NOMO-1 treated with dmso at 0.1 percent for 144 hours (cell line): ENCODE results near the gene MYO18A.
A peak's percentile ranks its signal among the peaks of the same experiment; 100 is the strongest.

Source experiments
- DNase-seq: peaks from one replicate; lab custom pipeline; 2025; ENCODE audit not compliant: unreplicated experiment; lab: John Stamatoyannopoulos, UW

MYO18A gene

GRCh38 chr17:29084541-29085146, 95.6 kb downstream of the MYO18A start:
- DNase-seq = no peak

DNA sequence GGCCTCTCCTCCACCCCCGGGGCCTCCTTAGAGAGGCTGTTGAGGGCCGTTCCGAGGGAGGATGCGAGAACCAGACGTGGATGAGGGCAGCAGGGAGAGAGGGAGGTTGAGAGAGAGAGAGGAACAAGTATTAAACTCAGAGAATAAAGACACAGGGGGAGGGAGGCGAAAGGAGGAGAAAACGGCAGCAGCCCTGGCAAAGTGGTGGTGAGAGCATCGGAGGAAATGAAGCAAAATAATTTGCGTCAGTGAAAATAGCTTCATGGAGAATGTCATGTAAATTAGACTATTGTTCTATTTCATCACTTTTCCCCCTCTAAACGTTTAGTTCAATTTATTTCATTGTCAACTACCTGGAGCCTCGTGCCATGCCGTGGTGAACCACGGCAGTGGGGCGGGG, 99.2 kb downstream of the MYO18A start:
- DNase-seq = no peak

- DNase-seq = no peak
Observed at GRCh38 chr17:29080323-29080722, 99.9 kb downstream of the MYO18A start.

DNA sequence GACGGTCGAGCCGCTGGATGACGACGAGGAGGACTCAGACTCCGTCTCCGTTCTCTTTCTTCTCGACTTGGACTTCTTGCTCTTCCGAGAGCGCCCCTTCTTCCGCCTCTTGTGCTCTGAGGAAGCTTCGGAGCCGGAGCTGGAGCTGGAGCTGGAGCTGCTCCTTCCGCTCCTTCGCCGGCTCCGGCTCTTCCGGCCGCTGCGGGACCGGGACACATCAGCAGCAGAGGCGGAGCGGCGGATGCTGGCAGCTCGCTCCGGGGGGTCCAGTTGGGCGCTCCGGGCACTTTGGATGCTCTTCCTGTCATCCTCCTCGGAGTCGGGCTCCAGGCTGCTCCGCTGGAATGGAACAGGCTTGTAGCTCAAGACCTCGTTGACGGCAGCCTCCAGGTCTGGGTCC, 100.3 kb downstream of the MYO18A start:
- no peak for DNase-seq

DNA sequence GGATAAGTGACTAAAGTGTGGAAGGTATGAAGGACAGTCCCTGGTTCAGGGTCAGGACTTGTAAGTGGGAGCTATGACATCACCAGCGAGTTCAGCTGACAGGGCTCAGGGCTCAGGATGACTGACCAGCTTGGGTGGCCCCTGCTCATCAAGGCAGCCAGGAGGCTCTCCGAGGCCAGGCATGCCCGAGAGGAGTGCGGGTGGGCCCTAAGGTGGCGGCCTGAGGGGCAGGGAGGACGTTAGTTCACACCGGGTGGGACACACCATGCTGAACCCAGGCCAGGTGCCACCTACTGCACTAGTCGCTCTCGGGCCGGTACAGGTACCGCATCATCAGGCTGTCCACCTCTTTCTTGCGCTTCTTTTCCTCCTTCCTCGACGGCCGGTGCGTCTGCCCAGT, 100.8 kb downstream of the MYO18A start:
- DNase-seq = no peak

- no peak for DNase-seq
Observed at GRCh38 chr17:29078183-29079045, 101.8 kb downstream of the MYO18A start.

DNA sequence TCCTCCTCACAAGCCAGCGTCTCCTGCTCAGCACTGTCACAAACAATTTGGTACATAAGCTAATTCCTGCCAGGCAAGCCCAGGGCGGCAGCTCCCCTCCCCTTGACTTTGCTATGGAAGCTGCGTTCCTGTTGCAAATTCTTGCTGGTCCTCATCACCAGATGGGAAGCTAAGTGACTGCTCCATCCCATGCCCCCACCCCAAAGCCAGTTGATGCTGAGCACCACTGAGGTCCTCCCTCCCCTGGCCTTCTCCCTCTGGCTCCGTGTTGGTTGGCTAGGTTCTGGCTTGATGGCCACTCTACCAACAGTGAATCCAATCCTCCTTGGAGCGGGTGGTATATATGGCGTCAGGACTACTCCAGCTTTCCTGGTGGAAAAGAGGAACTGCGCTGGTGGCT, 102.9 kb downstream of the MYO18A start:
- DNase-seq = no peak

DNA sequence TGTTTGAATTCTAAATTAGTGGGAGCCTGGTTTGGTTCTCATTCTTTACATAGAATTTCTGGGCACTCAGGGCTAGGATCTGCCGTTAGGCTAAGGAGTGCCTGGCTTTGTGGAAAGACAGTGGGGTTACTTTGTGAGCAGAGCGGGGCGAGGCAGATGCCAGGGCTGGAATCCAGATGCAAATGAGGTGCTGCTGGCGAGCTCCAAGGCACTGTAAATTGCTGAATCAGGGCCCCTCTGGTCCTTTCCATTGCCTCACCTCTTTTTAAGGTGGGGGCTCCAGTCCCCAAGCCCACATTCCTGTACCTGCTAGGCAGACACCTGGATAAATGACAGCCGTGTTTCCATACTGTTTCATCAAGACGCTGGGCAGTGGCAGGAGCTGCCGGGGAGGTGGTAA, 103.5 kb downstream of the MYO18A start:
- no peak for DNase-seq

- no peak for DNase-seq
Observed at GRCh38 chr17:29076087-29076486, 104.1 kb downstream of the MYO18A start.

GRCh38 chr17:29074488-29074887, 105.7 kb downstream of the MYO18A start:
- no peak for DNase-seq

DNA sequence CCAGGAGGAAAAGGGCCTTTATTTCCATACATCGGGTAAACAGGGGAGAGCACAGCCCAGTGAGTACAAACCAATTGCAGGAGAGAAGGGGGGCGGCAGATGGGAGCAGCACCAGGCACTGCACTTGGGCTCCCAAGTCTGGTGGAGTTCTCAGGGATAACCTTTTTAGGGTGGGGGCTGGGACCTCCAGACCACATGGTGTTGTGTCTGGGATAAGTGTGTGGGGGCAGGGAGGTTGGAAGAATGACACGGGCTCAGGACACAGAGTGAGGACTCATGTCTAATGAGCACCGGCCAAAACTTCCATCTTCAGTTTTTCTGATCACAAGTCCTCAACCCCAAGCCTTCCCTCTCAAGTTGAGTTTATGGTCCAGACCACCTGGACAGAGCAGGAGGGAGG, 106.7 kb downstream of the MYO18A start:
- no peak for DNase-seq

GRCh38 chr17:29073045-29073444, 107.2 kb downstream of the MYO18A start:
- DNase-seq = no peak

DNA sequence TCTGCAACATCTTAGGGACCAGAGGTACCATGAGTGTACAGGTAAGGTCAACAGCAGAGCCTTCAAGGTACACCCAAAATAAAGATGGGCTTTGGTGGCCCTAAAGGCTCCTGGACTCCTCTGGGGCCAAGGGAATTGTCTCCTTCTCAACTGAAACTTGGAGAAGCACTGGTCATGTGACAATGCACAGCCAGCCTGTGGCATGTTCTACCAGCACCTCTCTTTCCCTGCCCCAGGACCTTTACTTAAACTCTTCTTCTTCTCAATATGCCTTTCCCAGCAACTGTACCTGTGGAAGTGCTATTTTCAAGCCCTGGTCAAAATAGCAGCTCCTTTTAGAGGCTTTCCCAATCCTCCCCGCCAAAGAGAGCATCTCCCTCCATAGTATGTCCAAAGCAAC, 108.9 kb downstream of the MYO18A start:
- no peak for DNase-seq

- no peak for DNase-seq
Observed at GRCh38 chr17:29070781-29071180, 109.4 kb downstream of the MYO18A start.

DNA sequence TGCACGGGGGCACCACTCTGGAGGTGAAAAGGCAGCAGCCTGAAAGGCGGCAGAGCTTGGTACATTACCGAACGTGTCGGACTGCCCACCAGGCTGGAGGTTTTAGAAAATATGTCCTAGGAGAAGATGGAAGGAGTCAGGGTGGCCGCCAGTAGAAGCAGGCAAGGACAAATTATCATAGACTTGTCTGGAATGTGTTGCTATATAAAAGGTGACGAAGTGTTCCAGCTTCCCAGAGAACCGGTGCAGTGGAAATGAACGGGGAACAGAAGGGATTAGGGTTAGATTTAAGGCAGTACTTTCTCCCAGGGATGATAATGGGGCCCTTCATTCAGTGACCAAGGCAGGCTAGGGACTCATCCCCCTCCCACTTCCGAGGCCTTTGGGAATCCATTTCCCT, 109.9 kb downstream of the MYO18A start:
- DNase-seq = no peak

GRCh38 chr17:29069526-29070041, 110.6 kb downstream of the MYO18A start:
- DNase-seq = peak; percentile 47

DNA sequence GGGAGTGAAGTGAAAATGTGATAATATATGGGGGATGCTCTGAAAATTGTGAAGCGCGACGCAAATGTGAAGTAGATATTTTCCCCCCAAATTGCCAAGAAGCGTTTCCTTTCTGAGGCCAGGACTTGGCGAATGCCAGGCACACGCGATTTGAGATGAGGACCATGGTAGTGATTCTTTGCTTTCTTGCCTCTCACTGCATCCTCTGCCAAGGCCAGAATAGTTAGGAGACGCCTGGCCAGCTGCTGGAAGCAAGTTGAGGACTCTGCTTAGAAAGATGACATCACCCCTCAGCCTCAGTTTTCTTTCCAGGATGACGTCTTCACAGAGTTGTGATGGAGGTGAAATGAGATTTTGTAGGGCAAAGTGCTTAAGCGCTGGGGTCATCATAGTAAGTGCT, 111.4 kb downstream of the MYO18A start:
- DNase-seq = no peak

- DNase-seq = no peak
Observed at GRCh38 chr17:29066606-29067005, 113.6 kb downstream of the MYO18A start.

DNA sequence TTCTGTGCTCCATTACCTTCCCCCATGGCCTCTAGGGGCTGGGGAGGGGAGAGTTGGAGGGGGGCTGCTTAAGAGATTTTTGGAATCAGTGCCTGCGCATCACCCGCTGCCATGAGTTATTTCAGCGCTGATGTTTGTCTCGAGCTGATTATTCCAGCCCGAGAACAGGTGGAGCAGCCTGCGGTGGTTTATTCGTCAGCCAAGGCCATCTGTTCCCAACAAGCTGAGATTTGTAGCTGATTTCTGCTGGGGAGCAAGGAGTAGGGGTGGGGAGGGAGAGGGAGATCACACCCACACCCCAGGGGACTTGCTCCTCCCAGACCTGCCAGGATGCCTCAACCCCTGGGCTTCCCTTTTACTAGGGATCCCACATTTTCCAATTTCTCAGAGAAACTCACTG, 114.2 kb downstream of the MYO18A start:
- no peak for DNase-seq

GRCh38 chr17:29063992-29064391, 116.2 kb downstream of the MYO18A start:
- no peak for DNase-seq

DNA sequence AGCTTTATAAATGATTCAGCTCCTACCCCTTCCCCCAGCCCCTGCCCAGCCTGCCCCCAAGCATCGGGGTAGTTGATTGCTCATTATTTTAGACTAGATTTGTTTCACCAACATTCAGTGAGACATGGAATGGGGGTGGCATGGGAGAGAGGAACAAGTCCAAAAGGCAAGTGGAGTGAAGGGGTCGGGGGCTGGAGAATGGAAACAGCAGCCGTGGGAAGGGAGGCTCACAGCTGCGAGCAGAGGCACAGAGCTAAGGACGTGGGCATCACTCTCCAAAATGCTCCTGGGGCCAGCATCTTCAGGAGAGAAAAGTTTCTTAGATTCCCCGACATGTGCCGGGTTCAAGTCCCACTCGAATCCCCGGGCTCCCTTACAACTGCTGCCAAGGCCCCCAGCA, 118.0 kb downstream of the MYO18A start:
- DNase-seq = no peak

GRCh38 chr17:29061036-29061435, 119.2 kb downstream of the MYO18A start:
- DNase-seq = no peak
